SU-DHL-6 (cell line): ENCODE measurements around the gene INO80E.

ENCODE experiments used
- H2AFZ ChIP-seq: fragments of 200-600 bp; sonication (generic); 2 replicates; pipeline ENCODE4 v1.6.1; 2014; ENCODE audit warnings: low read depth, mild to moderate bottlenecking, moderate library complexity, mixed read lengths, antibody characterized with exemption, low read length; ENCODE audit not compliant: severe bottlenecking
- H3F3A ChIP-seq: fragments of 200-600 bp; shearing (Covaris generic); 2 replicates; pipeline ENCODE4 v1.6.0; 2016; ENCODE audit warnings: antibody characterized with exemption, mild to moderate bottlenecking; ENCODE audit not compliant: insufficient read depth
- H3K27ac ChIP-seq: fragments of 200-600 bp; sonication (generic); 2 replicates; pipeline ENCODE4 v1.5.1; 2016; ENCODE audit warnings: low read depth, mild to moderate bottlenecking, low read length, moderate library complexity, mixed read lengths
- H3K27me3 ChIP-seq: fragments of 200-600 bp; sonication (generic), shearing (Covaris generic); 2 replicates; pipeline ENCODE4 v1.6.0; 2014; ENCODE audit warnings: mild to moderate bottlenecking, low read length
- H3K36me3 ChIP-seq: fragments of 200-600 bp; sonication (generic); 2 replicates; pipeline ENCODE4 v1.6.1; 2014; ENCODE audit warnings: mild to moderate bottlenecking, low read length, mixed read lengths
- H3K4me2 ChIP-seq: fragments of 300-600, 200-600 bp; shearing (Covaris generic), sonication (generic); 2 replicates; pipeline ENCODE4 v1.6.0; 2014; ENCODE audit warnings: low read length, low read depth, mild to moderate bottlenecking; ENCODE audit not compliant: poor library complexity, severe bottlenecking
- H3K4me3 ChIP-seq: fragments of 200-600 bp; sonication (generic); 2 replicates; pipeline ENCODE4 v1.5.1; 2014; ENCODE audit warnings: antibody characterized with exemption, low read length, mild to moderate bottlenecking, mixed read lengths; ENCODE audit not compliant: insufficient read depth, poor library complexity, severe bottlenecking
- H3K79me2 ChIP-seq: fragments of 200-600 bp; sonication (generic); 2 replicates; pipeline ENCODE4 v1.6.1; 2014; ENCODE audit warnings: mild to moderate bottlenecking, low read length, moderate library complexity; ENCODE audit not compliant: insufficient read depth
- H3K9ac ChIP-seq: fragments of 200-600 bp; sonication (generic); 2 replicates; pipeline ENCODE4 v1.7.0; 2014; ENCODE audit warnings: mild to moderate bottlenecking, low read length
- H3K9me2 ChIP-seq: fragments of 200-600 bp; sonication (generic); replicated peaks from 2 replicates; pipeline ENCODE4 v1.6.1; 2014; ENCODE audit warnings: low read length; ENCODE audit not compliant: insufficient read depth
- H3K9me3 ChIP-seq: fragments of 200-600 bp; sonication (generic); 2 replicates; pipeline ENCODE4 v1.6.1; 2014; ENCODE audit warnings: low read length, mixed read lengths; ENCODE audit not compliant: insufficient read depth
- H4K20me1 ChIP-seq: fragments of 200-600 bp; sonication (generic); 2 replicates; pipeline ENCODE4 v1.6.1; 2014; ENCODE audit warnings: low read depth, mild to moderate bottlenecking, antibody characterized with exemption, low read length, moderate library complexity, mixed read lengths
- CTCF ChIP-seq: fragments of 200-600 bp; sonication (generic); IDR thresholded peaks from one replicate; pipeline ENCODE4 v1.5.1; 2017; ENCODE audit warnings: antibody characterized with exemption, mild to moderate bottlenecking, low read length, moderate library complexity; ENCODE audit not compliant: insufficient read depth, poor library complexity, severe bottlenecking
- EZH2phosphoT487 ChIP-seq: fragments of 200-600 bp; sonication (generic), shearing (Covaris generic); conservative IDR thresholded peaks from 2 replicates; pipeline ENCODE4 v1.6.1; 2018; ENCODE audit warnings: mild to moderate bottlenecking, antibody characterized with exemption, low read length, moderate library complexity, mixed read lengths

INO80E gene

GRCh38 chr16:29987371-29988085, 8.5 kb upstream of the INO80E start:
- Histone ChIP-seq H2AFZ (no peak overlapping the region), H3K4me3 (no peak overlapping the region), H3K9me2 (no peaks in the 10 kb centered on the region), H3K9ac (no peak overlapping the region), H3F3A (no peaks in the 10 kb centered on the region), H3K9me3 (no peaks in the 10 kb centered on the region), H3K27me3 (no peaks in the 10 kb centered on the region), H3K36me3 (no peaks in the 10 kb centered on the region; the same call in 1 of the 2 replicates), H3K27ac (no peak overlapping the region), H3K79me2 (no peaks in the 10 kb centered on the region), H3K4me2 (no peak overlapping the region), H4K20me1 (no peaks in the 10 kb centered on the region)
- no peak for TF ChIP-seq CTCF
- TF ChIP-seq EZH2phosphoT487, result no peak

DNA sequence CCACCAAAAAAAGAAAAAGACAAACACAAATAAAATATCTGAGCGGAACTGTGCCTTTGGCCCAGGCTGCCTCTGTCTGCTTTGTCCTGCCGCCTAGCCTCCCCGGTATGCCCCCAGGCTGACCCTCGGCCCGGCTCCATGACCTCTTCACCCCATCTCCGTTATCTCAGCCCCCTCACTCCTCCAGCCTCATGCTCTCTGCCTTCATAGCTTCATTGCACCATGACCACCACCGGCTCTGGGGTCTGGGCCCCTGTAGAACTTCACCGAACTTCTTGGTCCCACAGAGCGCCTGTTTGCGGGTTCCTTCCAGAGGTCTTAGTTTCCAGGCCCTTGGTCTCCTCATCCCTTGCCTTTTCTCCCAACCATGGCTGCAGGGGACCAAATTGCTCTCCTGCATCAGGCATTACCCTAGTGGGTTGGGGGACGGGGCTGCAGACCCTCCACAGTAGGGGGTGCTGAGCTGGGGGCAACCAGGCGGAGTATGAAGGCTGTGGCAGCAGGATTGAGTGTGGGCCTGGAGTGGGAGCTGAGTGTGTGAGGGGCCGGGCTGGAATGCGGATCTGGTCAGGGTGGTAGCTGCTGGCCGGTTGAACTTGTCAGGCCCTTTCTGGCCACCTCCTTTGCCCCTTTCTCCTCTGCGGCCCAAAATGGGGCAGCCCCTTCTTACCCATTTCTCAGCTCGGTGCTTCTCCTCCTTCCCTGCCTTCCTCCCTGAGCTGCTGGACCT, 7.5 kb upstream of the INO80E start:
- TF ChIP-seq EZH2phosphoT487, result no peak
- TF ChIP-seq CTCF, result no peak
- H3K9ac ChIP-seq, result no peak overlapping the region
- no peak overlapping the region for H3K4me2 ChIP-seq
- H3K4me3 ChIP-seq, result no peak overlapping the region
- no peaks in the 10 kb centered on the region; the same call in 1 of the 2 replicates for H3K36me3 ChIP-seq
- no peaks in the 10 kb centered on the region for H3F3A ChIP-seq
- H3K27me3 ChIP-seq, result no peaks in the 10 kb centered on the region
- no peak overlapping the region for H2AFZ ChIP-seq
- H3K79me2 ChIP-seq, result no peaks in the 10 kb centered on the region
- no peak overlapping the region for H3K27ac ChIP-seq
- H4K20me1 ChIP-seq, result no peaks in the 10 kb centered on the region
- H3K9me2 ChIP-seq, result no peaks in the 10 kb centered on the region
- no peaks in the 10 kb centered on the region for H3K9me3 ChIP-seq

DNA sequence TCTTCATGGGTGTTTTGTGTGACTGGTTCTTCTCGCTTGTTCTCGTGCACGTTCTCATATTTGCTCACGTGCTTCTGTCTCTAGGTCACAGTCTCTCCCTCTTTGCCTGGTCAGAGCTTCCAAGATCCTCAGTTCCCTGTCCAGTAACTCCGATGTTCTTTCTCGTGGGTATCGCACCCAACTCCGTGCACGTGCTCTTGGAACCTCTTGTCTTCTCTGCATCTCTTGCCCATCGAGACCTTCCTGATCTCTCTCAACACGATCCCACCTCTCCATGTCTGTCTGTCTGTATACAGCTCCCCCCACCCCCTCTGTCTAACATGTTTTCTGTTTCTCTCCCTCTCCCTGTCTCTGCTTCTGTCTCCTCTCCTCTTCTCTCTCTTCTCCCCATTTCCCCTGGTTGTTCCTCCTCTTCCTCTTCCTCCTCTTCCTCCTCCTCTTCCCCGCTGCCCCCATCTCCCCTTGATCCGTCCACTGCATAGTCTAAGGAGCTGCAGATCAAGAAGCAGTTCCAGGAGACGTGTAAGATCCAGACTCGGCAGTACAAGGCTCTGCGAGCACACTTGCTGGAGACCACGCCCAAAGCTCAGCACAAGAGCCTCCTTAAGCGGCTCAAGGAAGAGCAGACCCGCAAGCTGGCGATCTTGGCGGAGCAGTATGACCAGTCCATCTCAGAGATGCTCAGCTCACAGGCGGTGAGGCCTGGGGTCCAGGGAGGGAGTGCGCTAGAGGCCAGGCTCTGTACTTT, 6.8 kb upstream of the INO80E start:
- Histone ChIP-seq H3K27ac (no peak overlapping the region), H3K9me2 (no peaks in the 10 kb centered on the region), H3K4me3 (no peak overlapping the region), H3K27me3 (no peaks in the 10 kb centered on the region), H3K79me2 (no peaks in the 10 kb centered on the region), H2AFZ (no peak overlapping the region), H3K9ac (no peak overlapping the region), H4K20me1 (no peaks in the 10 kb centered on the region), H3K9me3 (no peaks in the 10 kb centered on the region), H3F3A (no peaks in the 10 kb centered on the region), H3K4me2 (no peak overlapping the region), H3K36me3 (no peaks in the 10 kb centered on the region; the same call in 1 of the 2 replicates)
- no peak for TF ChIP-seq CTCF
